Measurements from ENCODE around the gene NTPCR.

DNA sequence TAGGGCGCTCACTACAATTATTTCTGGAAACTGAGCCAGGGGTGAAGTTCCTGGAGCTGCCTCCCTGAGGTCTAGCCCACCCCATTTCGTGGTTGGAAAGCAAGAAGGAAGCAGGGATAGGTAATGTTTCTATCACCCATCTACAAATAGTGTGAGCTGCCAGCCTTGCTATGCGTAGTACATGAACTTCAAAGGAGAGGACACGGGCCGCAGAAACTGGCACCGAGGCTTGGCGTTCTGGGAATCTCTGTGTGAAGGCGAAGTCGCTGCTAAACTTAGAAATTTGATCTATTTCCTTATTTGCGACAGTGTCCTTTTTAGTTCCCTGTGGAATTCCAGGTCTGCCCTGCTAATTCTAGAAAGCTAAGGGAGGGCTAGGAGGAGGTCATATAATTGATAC, 49.6 kb upstream of the NTPCR start:
- TF ChIP-seq, protein P1, sequence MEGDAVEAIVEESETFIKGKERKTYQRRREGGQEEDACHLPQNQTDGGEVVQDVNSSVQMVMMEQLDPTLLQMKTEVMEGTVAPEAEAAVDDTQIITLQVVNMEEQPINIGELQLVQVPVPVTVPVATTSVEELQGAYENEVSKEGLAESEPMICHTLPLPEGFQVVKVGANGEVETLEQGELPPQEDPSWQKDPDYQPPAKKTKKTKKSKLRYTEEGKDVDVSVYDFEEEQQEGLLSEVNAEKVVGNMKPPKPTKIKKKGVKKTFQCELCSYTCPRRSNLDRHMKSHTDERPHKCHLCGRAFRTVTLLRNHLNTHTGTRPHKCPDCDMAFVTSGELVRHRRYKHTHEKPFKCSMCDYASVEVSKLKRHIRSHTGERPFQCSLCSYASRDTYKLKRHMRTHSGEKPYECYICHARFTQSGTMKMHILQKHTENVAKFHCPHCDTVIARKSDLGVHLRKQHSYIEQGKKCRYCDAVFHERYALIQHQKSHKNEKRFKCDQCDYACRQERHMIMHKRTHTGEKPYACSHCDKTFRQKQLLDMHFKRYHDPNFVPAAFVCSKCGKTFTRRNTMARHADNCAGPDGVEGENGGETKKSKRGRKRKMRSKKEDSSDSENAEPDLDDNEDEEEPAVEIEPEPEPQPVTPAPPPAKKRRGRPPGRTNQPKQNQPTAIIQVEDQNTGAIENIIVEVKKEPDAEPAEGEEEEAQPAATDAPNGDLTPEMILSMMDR (IDR thresholded peaks at IDR 0.05) = no peak
- TF ChIP-seq EP300 (IDR thresholded peaks at IDR 0.05) = no peak
- TF ChIP-seq POLR2A (IDR thresholded peaks at IDR 0.05) = no peak
- TF ChIP-seq POLR2AphosphoS5 (IDR thresholded peaks at IDR 0.05) = no peak

Data from gastroesophageal sphincter (tissue), 3 donors.